GM12875 (cell line): ENCODE results near the gene INAFM2.

Experiments
- H3K4me3 ChIP-seq: one replicate; pipeline ENCODE4 v1.5.1; 2011; ENCODE audit warnings: low read depth, low read length, control low read depth
- TF ChIP-seq, protein P1 (sequence below): IDR thresholded peaks from 2 replicates; pipeline ENCODE4 v1.5.1; 2011; ENCODE audit warnings: low read depth, mild to moderate bottlenecking, control low read depth, inconsistent platforms, low read length, moderate library complexity, borderline replicate concordance; ENCODE audit not compliant: insufficient read depth

The INAFM2 gene

DNA sequence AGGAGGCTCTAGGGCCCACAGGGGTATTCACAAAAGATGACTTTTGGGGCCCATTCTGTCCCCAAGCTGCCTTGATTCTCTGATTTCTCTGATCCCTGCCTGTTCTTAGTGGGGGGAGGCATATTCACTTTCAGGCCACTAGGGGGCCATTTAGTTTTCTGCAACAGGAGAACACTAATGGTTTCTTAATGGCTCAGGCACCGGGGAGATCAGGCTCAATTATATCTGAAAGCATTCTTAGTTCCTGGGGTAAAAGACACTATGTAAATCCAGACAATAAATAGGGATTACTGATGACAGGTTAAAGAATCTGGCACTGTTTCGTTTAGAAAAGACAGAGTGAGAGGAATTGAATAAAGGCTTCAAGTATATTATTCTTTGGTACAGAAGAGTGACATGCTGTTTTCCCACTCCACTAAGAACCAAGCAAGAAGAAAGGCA, 2.5 kb upstream of the INAFM2 start:
- no peak overlapping the region for H3K4me3 ChIP-seq
- TF ChIP-seq, protein P1, sequence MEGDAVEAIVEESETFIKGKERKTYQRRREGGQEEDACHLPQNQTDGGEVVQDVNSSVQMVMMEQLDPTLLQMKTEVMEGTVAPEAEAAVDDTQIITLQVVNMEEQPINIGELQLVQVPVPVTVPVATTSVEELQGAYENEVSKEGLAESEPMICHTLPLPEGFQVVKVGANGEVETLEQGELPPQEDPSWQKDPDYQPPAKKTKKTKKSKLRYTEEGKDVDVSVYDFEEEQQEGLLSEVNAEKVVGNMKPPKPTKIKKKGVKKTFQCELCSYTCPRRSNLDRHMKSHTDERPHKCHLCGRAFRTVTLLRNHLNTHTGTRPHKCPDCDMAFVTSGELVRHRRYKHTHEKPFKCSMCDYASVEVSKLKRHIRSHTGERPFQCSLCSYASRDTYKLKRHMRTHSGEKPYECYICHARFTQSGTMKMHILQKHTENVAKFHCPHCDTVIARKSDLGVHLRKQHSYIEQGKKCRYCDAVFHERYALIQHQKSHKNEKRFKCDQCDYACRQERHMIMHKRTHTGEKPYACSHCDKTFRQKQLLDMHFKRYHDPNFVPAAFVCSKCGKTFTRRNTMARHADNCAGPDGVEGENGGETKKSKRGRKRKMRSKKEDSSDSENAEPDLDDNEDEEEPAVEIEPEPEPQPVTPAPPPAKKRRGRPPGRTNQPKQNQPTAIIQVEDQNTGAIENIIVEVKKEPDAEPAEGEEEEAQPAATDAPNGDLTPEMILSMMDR, result peak; percentile 82

DNA sequence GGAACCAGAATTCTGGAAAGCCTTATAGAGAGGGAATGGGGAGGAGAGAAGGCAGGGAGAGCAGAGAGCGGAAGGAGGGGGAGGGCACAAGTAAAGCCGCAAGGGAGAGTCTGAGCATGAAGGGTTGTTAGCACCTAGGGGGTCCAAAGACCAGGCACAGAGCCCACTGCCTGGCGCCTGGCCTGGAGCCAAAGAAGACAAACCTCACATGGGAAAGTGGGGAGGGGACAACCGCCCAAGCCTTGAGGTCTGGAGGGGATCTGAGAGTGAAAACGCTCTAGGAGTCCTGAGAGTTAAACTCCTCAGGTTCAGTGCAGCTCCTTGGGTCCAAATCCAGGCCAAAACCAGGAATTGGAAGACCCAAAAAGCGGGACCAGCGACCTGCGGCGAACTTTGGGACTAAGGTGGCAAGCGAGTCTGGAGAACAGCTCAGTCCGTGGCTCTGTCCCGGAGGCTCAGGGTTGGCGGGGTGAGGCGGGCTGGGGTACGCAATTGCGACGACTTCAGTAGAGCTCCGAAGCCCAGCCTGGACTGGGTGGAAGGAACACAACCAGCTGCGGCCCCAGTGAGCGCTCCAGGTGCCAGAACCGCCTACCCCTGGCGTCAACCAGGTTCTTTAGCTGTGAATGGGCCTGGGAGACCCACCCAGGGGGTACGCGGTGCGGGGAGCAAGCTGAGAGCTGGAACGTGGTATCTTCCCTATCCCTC, 807 bp upstream of the INAFM2 start:
- H3K4me3 ChIP-seq, result no peak overlapping the region
- TF ChIP-seq, protein P1, result no peak

DNA sequence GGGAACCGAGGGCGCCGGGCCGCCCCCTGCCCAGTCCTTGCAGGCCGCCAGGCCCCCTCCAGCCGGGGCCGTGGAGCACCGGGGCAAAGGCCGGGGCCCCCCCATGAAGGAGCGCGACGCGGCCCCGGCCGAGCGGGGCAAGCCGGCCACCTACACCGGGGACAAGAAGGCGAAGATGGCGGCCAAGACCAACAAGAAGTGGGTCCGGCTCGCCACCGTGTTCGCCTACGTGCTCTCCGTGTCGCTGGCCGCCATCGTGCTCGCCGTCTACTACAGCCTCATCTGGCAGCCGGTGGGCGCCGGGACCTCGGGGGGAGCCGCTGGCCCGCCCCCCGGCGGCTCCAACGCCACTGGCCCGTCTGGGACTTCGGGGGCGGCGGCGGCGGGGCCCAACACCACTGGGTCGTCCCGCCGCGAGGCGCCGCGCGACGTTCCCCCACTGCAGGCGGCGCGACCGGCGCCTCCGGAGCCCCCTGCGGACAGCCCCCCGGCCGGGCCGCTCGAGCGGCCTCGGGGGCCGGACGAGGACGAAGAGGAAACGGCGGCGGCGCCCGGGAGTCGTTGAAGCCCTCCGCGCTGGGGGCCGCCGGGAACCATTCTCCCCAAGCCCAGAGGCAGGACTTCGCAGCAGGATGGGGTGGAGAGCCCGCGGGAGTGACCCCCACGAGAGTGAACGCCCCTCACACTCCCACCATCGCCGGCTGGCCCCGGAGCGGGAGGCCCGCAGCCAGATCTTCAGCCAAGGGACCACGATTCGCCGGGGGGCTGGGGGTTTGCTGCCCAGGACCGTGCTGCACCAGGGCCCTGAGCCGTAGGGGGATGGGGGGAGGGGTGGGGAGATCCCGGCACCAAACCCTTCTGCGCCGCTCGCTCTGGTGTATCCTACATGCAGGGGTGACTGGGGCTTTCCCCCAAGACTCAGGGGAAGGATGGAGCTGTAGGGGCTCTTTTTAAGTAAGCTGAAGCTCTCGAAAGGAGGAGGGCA, 753 bp downstream of the INAFM2 start:
- TF ChIP-seq, protein P1, result no peak
- peak overlapping the region; percentile 80 for H3K4me3 ChIP-seq

DNA sequence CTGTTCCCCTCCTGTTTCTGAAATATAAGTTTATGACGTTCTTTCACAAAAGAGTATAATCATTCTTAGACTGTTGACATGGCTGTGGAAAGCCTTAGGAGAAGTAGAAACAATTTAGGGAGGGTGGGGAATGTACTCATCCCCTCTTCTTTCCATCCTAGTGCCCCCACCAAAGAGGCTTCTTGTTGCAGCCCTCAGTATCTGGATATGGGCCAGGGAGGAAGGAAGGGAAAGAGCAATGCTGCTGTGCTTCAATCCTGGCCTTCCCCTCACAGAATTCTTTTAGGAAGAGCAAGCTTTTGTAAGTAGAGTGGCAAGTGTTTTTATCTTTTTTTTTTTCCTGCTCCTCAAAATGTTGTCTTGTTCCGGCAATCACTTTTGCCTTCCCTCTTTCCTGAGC, 1.7 kb downstream of the INAFM2 start:
- no peak overlapping the region for H3K4me3 ChIP-seq
- TF ChIP-seq, protein P1, result no peak

DNA sequence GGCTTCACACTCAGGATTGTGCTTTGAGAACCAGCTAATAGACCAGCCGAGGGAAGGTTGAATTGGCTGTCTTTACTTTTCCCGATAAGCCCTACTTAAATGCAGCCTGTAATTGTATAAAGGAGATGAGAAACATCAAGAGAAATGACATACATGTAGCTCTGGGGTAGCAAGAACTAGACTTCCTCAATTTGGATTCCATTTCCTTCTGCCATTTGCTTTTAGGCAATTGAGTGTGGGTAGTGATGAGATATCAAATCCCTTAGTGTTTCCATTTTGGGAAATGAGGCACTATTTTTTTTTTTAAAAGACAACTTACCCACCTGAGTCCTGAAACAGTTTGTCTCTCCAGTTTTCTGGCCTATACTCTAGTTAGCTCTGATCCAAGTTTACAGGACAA, 2.2 kb downstream of the INAFM2 start:
- no peak overlapping the region for H3K4me3 ChIP-seq
- TF ChIP-seq, protein P1, result no peak

DNA sequence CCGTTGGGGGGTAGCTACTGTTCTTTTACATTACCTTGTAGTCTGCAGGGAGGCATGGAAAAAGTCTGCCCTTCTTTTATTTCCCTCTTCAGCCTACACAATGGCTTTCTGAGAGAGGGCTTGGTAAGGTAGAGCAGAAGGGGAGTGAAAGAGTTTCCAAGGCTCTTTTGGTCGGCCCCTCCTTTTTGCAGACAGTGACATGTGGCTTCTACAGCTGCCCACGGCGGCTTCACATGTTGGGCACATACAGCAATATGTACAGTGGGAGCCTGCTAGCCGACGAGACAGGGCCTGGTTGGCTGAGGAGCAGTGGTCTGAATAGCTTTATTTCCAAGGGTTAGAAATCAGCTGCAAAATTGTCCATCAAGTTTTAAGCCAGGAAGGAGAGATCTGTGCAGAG, 4.0 kb downstream of the INAFM2 start:
- TF ChIP-seq, protein P1, result no peak
- H3K4me3 ChIP-seq, result no peak overlapping the region
